ENCODE measurements around the gene CNMD.

- TF ChIP-seq POLR2A (IDR thresholded peaks at IDR 0.05; ENCODE audit: low read length): no peak
- TF ChIP-seq GATA1 (IDR thresholded peaks at IDR 0.05; ENCODE audit: low read depth, low read length): no peak
These were observed 727 bp downstream of the CNMD start for GRCh38 chr13:52738719-52739467.

All from erythroblast (primary cell).